CD4-positive, alpha-beta T cell treated with Interleukin-10 for 1 hour (primary cell): ENCODE results near the gene TAPBP.
"Not testable (repeated sequence)": the region's sequence is repeated elsewhere in the genome, so short reads cannot be mapped to it uniquely, and the experiment has no call there.

Source experiments
- DNase-seq: peaks from one replicate; pipeline ENCODE4 v3.0.0-alpha.2; 2020

The TAPBP gene

GRCh38 chr6:33273924-33274902 lies 39.7 kb downstream of the TAPBP start:
- no peak for DNase-seq

- DNase-seq: no peak
Observed at GRCh38 chr6:33273129-33273923, 40.6 kb downstream of the TAPBP start.

- DNase-seq: no peak
Observed at GRCh38 chr6:33272275-33273128, 41.4 kb downstream of the TAPBP start.

- DNase-seq: peak; percentile 97
Observed at GRCh38 chr6:33271468-33272274, 42.2 kb downstream of the TAPBP start, which contains the start of the genes RPS18 and VPS52. RPS18 (plus strand) TSS chr6:33272075; CDS start chr6:33272120, 45 bp downstream. VPS52 (minus strand) TSS chr6:33271876; CDS start chr6:33271675, 201 bp downstream.

- DNase-seq: no peak
Observed at GRCh38 chr6:33271117-33271467, 42.8 kb downstream of the TAPBP start.

- DNase-seq: no peak
Observed at GRCh38 chr6:33264015-33264414, 49.9 kb downstream of the TAPBP start.

GRCh38 chr6:33262490-33262889 lies 51.4 kb downstream of the TAPBP start:
- DNase-seq: not testable (repeated sequence)

GRCh38 chr6:33259032-33259431 lies 54.8 kb downstream of the TAPBP start:
- no peak for DNase-seq

GRCh38 chr6:33254591-33254990 lies 59.3 kb downstream of the TAPBP start:
- DNase-seq: no peak

GRCh38 chr6:33252759-33253158 lies 61.1 kb downstream of the TAPBP start:
- DNase-seq: no peak

GRCh38 chr6:33251395-33252012 lies 62.4 kb downstream of the TAPBP start:
- no peak for DNase-seq

- DNase-seq: no peak
Observed at GRCh38 chr6:33250731-33251130, 63.1 kb downstream of the TAPBP start.

GRCh38 chr6:33249732-33250630 lies 63.9 kb downstream of the TAPBP start:
- DNase-seq: no peak
